Stomach (tissue), 9 donors: Measurements from ENCODE around the gene SYT15B. TPM values are rescaled to one million over a fixed set of nuclear protein-coding genes. Genes with fewer than 3 reads are reported as not detected.
"Not testable (repeated sequence)": the region's sequence is repeated elsewhere in the genome, so short reads cannot be mapped to it uniquely, and the experiment has no call there.

Experiments
- DNase-seq, 2 donors: peaks; one replicate each; pipeline versions ENCODE4 v3.0.0 to v3.0.0-alpha.2; 2013 to 2019
- H3K27ac ChIP-seq, 5 donors: fragments of 200-600 bp in 4 of 5; sonication (generic) in 4 of 5; one replicate each; pipeline ENCODE4 v1.5.1; 2013 to 2019; ENCODE audit warnings: mild to moderate bottlenecking in 1 of 5, moderate library complexity in 1 of 5
- H3K27me3 ChIP-seq, 3 donors: fragments of 200-600 bp; sonication (generic); one replicate each; pipeline ENCODE4 v1.5.1; 2017 to 2019; ENCODE audit warnings: mixed run types in 1 of 3
- H3K36me3 ChIP-seq, 4 donors: fragments of 200-600 bp; sonication (generic); 1 replicate in 3 of 4; 2 replicates in 1 of 4; pipeline ENCODE4 v1.5.1; 2016 to 2019
- H3K4me1 ChIP-seq, 4 donors: fragments of 200-600 bp; sonication (generic); one replicate each; pipeline ENCODE4 v1.5.1; 2016 to 2019
- H3K4me3 ChIP-seq, 4 donors: fragments of 200-600 bp; sonication (generic) in 3 of 4; one replicate each; pipeline ENCODE4 v1.5.1; 2016 to 2019; ENCODE audit warnings: mild to moderate bottlenecking in 1 of 4
- H3K9me3 ChIP-seq, 4 donors: fragments of 200-600 bp; sonication (generic); one replicate each; pipeline ENCODE4 v1.5.1; 2016 to 2019
- WGBS, 5 donors: extraction: QIAGEN DNeasy Blood & Tissue Kit in 3 of 5; methylation state at CpG; one replicate each; pipeline versions ENCODE4 v1.1.5 to v1.1.7; 2013 to 2018; 5-methylcytosine and 5-hydroxymethylcytosine counted together
- intact Hi-C: fragments of 100-400 bp; cut with DNase I; formaldehyde crosslinking; loops from one replicate; pipeline ENCODE4 v1.15.1; 2023; ENCODE audit warnings: low total_unique reads
- polyA plus RNA-seq, 3 donors: library from polyadenylated mRNA; stranded (reverse); fragments of 200-250 nt; gene quantifications; one replicate each; pipeline ENCODE4 v1.2.3, GENCODE V29; 2013
- total RNA-seq, 5 donors: library from RNA; depleted of rRNA; stranded (reverse); fragments of >200 nt; gene quantifications; one replicate each; pipeline versions ENCODE4 v1.1.0 to v1.2.3, GENCODE V29; 2014 to 2016
- donor health status: healthy with polysubstance abuse.
- donor health status: Bipolar disorder and iron deficiency.
- donor health status: healthy.

The SYT15B gene
- total and polyA plus RNA-seq, 8 donors: 0.20 to 0.73 (median 0.31) TPM; not detected in 5

DNA sequence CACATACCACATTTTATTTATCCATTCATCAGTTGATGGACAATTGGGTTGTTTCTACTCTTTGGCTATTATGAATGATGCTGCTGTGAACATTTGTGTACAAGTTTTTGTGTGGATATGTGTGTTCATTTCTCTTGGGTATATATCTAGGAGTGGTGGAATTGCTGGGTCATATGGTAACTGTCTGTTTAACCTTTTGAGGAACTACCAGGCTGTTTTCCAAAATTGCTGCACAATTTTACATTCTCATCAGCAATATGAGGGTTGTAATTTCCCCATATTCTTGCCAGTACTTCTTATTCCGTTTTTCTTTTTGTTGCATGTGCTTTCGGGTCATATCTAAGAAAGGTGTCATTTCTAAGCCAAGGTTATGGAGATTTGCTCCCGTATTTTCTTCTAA, 38.3 kb downstream of the SYT15B start:
- no CpG with 5 or more reads among the region's 3 CpGs for WGBS, 5 donors
- H3K4me1 ChIP-seq, H3K9me3 ChIP-seq, H3K36me3 ChIP-seq, H3K27ac ChIP-seq, H3K4me3 ChIP-seq, DNase-seq, intact Hi-C loops, H3K27me3 ChIP-seq: not testable (repeated sequence)

DNA sequence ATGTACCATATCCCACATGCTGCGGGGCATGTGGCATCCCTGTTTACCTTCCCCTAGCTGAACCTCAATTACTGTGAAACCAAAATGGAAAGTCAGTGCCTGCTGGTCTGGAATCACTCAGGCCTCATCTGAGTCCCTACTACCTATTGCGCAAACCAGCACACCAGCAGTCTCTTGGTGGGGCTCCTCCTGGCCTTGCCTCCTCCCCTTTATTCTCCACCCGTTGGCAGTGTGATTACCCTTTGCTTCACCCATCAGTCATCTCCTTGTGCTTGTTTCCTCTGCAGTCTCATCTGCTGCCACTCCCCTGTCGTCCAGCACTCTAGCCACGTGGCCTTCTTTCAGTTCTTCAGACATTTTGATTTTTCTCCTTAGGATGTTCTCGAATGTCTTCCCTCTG, 39.3 kb downstream of the SYT15B start:
- intact Hi-C loops: not testable (repeated sequence)

DNA sequence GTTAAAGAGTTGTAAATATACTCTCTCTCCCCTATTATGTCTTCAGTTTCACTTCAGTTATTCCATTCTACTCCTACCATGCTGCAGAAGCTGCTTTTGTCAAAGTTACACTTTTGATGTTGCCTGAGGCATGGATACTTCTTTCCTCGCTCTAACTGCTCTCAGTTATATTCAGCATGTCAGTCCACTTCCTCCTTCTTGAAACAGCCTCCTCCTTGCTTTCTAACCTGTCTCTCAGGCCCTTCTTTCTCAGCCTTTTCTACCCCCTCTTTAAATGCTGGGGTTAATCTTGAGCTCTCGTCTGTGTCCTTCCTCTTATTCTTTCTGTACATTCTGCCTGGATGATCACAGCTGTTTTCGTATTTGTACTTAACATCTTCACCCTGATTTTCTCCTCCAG, 40.0 kb downstream of the SYT15B start:
- DNase-seq, H3K4me1 ChIP-seq, H3K9me3 ChIP-seq, H3K27me3 ChIP-seq, H3K27ac ChIP-seq, intact Hi-C loops, H3K4me3 ChIP-seq, H3K36me3 ChIP-seq: not testable (repeated sequence)
- 86 to 100% (median 90%) methylated on average over 1 to 2 of the region's 3 CpGs for WGBS, 5 donors

More for the DNA sequence above, 39.3 kb downstream of the SYT15B start:
- WGBS, 5 donors: 68 to 83% (median 73%) methylated on average over 3 to 5 of the region's 6 CpGs
- H3K4me1 ChIP-seq, H3K36me3 ChIP-seq, H3K9me3 ChIP-seq, H3K27ac ChIP-seq, H3K27me3 ChIP-seq, H3K4me3 ChIP-seq, DNase-seq: not testable (repeated sequence)

DNA sequence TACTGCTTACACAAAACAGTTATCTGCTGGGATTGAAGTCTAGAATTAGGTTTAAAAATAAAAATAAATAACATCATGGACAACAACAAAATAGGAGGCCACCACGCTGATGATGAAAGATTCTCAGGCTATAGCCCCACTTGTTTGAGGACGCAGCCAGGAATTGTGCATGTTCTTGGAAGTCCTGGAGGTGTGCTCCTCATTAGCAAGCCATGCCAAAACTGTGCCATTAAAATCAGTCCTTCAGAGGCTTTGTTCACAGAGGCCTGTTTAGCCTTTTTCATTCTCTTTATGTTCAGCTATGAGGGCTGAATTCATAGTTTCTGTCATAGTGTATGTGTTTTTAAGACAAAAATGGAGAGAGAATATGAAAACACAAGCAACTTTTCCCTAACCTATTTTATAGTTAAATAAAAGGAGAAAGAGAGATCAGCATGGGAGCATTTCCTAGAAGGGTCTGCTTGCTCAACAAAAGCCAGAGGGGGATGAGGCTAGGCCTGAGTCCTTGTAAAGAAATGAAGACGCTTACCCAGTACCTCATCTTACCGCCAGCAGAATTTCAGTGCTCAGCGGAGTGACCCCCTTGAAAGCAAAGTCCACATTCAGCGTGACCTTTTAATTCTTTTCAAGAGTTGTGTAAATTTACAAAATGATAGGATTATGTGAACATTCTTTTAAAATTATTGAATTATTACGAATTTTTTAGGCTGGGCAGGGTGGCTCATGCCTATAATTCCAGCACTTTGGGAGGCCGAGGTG, 46.2 kb downstream of the SYT15B start:
- H3K4me1 ChIP-seq, H3K4me3 ChIP-seq, H3K27me3 ChIP-seq, H3K9me3 ChIP-seq, DNase-seq, H3K27ac ChIP-seq, intact Hi-C loops, H3K36me3 ChIP-seq: not testable (repeated sequence)
- WGBS, 5 donors: 21 to 77% (median 63%) methylated on average over 3 to 4 of the region's 8 CpGs

Other genes starting within 250 kb of the SYT15B start
- 10 to 100 TPM in 4 of 5 donors, 1 to 10 TPM in 1; 1.4 to 40.3 (median 10.6) TPM for gene AGAP9, start 240.0 kb downstream of the SYT15B start, total RNA-seq
- 10 to 100 TPM in 1 of 3 donors, 1 to 10 TPM in 2; 3.1 to 10.8 (median 3.4) TPM for gene AGAP9, start 240.0 kb downstream of the SYT15B start, polyA plus RNA-seq
- 1 to 10 TPM in 2 of 5 donors, not detected in 3; 1.2 to 1.7 TPM for gene NPY4R2, start 155.1 kb upstream of the SYT15B start, total RNA-seq
- under 1 TPM in 1 of 3 donors, not detected in 2; 0.08 TPM for gene NPY4R2, start 155.1 kb upstream of the SYT15B start, polyA plus RNA-seq
- not detected for gene FAM25C, start 236.2 kb upstream of the SYT15B start, total RNA-seq
- gene FAM25C, start 236.2 kb upstream of the SYT15B start, polyA plus RNA-seq: not detected